Measurements from ENCODE around the gene YIF1A.
"Not testable (repeated sequence)": the region's sequence is repeated elsewhere in the genome, so short reads cannot be mapped to it uniquely, and the experiment has no call there.

YIF1A gene

DNA sequence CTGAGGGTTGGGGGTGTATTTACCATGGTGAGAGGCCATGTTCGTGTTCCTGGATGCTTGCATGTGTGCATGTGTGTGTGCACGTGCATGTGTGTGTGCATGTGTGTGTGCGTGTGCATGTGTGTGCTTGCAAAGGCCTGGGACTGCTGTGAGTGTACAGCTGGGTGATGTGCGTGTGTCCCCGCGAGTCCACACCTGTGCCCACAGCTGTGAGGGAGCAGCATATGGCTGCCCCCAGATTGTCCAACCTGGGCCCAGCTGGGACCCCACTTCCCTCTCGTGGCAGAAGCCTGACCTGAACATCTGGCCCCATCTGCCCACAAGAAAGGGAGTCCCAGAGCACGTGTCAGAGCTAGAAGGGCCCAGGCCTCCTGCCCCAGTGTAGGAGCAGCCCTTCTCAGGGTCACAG is 36.3 kb upstream of the YIF1A start:
- DNase-seq = no peak

DNA sequence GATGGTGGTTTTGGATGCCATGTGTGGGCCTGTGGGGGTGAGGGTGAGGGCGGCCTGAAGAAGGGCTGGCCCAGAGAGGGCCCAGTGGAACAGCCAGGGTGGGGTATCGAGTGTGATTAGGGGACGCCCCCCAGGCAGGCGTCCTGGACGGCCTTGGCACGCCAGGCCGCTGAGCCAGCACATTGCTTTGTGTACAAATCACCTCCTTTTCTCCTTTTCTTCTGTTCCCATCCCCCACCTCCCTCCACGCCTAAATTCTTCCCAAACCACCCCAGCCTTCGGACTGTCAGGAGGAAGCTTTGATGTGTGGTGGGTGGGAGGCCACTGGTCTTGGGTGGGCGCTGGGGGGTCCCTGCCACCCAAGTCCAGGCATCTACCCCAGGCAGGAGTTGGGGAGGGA is 35.7 kb upstream of the YIF1A start:
- DNase-seq = no peak

DNA sequence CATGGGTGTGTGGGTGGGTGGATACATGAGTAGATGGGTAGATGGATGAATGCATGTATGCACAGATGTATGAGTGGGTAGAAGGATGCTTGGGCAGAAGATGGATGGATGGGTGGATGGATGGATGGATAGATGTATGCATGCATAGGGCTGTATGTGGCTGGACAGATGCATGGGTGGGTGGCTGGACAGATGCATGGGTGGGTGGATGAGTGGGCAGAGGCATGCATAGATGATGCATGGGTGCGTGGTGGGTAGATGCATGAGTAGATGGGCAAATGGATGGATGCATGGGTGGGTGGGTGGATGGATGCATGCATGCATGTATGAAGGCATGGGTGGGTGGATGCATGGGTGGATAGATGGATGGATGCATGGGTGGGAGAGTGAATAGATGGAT is 34.7 kb upstream of the YIF1A start:
- DNase-seq = no peak

DNA sequence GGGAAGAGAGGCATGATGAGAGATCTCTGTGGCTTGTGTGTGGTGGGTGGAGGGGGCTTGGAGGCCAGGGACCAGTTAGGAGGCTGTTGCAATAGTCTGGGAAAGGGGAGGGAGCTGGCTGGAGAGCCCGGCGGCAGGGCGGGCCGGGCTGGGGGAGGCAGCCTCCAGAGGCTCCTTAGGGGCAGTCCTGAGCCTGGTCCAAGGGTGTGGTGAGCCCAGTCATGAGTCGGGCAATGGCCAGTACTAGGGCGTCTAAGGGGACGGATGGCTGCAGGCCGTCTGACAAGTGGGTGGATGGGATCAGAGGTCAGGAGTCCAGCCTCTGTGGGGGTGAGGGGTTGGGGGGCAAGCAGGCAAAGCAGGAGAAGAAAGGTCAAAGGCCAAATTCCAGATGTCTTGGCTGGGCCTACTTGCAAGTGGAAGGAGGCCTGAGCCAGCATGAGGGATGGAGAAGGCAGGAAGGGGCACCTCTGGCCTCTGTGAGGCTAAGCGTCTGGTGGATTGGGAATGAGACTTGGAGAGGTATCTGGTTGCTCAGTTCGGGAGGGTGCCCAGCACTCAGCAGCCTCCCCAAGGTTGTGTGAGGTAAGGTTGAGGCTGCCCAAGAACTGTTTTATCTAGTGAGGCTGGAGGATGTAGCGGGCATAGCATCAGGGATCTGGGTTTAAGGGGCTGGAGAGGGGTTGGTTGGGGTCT is 33.9 kb upstream of the YIF1A start:
- no peak for DNase-seq

DNA sequence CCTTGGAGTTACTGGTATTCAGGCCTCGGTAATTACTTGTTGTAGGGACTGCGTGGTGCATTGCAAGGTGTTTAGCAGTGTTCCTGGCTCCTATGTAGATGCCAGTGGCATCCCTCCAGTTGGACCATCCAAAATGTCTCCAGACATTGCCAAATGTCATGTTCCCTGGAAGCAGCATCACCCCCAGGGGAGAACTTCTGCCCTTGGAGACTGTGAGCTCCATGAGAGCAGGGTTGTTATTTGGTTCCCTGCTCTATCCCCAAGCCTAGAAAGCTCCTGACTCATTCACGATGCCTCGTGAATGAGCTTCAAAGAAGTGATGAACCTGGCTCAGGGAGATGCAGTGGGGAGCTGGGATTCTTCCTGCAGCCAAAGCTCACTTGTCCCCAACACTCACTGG is 32.7 kb upstream of the YIF1A start:
- DNase-seq = no peak

DNA sequence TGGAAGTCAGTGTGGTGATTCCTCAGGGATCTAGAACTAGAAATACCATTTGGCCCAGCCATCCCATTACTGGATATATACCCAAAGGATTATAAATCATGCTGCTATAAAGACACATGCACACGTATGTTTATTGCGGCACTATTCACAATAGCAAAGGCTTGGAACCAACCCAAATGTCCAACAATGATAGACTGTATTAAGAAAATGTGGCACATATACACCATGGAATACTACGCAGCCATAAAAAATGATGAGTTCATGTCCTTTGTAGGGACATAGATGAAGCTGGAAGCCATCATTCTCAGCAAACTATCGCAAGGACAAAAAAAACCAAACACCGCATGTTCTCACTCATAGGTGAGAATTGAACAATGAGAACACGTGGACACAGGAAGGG is 31.8 kb upstream of the YIF1A start:
- DNase-seq = not testable (repeated sequence)

DNA sequence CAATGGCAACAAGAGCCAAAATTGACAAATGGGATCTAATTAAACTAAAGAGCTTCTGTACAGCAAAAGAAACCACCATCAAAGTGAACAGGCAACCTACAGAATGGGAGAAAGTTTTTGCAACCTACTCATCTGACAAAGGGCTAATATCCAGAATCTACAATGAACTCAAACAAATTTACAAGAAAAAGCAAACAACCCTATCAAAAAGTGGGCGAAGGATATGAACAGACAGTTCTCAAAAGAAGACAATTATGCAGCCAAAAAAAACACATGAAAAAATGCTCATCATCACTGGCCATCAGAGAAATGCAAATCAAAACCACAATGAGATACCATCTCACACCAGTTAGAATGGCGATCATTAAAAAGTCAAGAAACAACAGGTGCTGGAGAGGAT is 31.3 kb upstream of the YIF1A start:
- not testable (repeated sequence) for DNase-seq

DNA sequence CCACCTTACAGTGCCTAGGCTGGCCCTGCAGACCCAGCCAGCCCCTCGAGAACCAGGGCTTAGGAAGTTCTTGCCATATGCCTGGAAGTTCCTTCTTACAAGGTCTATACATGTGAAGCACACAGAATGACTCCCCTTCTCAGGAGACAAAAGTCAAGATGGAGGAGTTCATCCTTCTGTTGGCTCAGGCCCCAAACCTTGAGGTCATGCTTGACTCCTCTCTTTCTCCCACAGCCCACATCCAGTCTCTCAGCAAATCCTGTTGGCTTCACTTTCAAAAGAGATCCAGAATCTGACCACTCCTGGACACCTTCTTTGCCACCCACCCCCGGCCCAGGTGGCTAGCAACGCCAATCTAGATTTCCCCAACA is 29.6 kb upstream of the YIF1A start:
- DNase-seq = no peak

DNA sequence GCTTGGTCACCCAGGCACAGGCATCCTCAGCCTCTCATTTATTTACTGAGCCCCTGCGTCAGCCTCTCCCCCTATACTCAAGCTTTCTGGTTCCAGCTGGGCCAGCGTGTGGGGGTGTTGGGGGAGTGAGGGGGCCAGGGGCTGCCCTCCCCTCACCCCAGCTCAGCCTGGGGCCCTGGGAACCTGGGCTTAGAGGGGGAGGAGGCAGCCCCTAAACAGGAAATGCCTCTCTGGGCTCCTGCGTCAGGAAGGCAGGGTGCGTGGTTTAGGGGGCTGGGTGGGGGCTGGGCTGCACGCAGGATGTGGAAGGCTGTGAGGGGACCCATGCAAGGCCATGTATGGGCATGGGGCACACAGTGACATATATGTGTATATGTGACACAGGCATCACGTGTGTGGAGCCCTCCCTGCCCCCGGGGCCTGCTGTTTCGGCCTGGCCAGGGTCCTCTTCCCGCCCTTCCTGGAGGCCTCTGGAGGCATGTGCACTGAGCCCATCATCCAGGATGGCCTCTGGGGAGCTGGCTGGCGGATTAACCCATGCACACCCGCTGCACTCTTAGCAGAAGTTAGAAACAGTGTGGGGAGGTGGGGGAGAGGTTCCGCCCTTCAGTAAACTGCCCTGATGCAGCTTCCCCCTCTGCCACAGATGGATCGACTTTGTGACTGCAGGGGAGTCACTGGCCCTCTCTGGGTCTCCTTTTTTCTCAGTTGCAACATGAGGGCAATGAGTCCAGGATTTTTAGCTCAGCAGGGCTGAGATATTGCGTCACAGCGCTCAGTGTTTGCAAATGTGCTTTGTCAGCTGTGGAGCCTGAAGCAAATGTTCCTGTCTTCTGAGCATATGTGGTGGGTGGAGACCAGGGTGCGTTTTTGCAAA is 29.0 kb upstream of the YIF1A start:
- DNase-seq = no peak

DNA sequence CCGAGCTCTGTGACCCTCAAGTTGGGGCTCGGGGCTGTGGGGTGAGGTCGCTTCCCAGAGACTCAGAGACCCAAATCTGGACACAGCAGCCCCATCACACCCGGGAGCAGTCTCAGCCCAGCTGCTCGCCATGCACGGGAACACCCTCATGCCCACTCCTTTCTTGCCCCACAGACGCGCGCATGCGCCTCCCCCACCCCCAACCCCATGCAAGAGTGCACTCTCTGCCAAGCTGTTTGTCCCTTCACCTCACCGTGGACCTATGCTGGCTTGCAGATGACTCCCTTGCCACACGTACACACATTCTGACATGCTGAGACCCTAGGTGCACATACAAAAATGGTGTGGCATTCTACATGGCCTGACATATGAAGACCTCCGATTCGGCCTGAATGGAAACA is 28.4 kb upstream of the YIF1A start:
- DNase-seq = no peak

DNA sequence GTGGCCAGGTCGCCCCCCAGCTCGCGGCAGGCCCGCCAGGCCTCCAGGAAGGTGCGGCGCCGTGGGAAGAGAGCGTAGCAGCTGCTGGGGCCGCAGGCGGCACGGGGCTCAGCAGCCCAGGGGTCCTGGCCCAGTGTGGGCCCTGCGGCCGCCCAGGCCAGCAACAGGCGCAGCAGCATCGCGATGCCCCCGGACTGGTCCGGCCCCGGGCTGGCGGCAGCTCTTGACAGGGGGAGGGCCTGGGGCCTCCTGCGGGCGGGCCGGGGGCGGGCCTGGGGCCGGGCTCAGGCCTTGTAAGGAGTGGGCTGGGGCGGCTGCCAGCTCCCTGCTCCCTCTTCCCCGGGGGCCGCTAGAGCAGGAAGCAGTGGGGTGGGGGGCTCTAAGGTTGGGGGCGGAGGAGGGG is 27.9 kb upstream of the YIF1A start, which contains the start of gene CD248:
CD248 (minus strand) TSS at position 196 of the 403 bp plus-strand sequence; CDS start at position 179, 17 bp downstream.
- no peak for DNase-seq

DNA sequence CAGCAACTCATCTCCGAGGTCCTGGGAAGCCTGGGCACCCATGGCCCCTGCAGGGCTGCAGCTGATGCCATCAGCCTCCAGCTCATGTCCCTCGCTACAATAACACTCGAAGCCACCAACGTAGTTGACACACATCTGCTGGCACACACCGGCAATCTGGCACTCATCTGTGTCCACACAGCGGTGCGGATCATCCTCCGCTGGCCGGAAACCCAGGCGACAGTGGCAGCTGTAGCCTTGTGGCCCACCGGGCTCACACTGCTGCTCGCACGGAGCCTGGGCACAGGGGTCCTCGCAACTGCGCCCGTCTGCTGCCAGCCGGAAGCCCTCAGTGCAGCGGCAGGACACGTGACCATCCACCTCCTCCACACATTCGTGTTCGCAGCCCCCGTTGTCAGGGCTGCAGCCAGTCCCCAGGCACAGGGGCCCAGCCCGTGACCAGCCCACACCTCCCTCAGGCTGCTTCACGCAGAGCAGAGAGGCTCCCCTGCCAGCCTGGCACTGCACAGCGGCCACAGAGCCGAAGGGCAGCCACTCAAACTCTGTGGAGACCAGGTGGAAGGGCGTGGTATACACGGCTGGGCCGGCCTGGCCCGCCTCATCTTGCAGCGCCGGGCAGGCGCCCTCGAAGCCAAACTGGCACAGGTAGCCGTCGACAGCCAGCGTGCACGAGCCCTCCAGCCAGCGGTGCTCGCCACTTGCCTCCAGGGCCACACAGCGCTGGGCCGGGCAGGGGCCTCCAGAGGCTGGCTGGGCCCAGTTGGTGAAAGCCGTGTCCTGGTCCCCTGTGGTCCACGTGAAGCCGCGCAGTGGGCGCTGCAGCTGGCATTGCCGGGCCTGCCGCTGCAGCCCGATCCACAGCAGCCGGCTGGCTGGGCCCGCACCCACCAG is 27.2 kb upstream of the YIF1A start:
- DNase-seq = no peak

DNA sequence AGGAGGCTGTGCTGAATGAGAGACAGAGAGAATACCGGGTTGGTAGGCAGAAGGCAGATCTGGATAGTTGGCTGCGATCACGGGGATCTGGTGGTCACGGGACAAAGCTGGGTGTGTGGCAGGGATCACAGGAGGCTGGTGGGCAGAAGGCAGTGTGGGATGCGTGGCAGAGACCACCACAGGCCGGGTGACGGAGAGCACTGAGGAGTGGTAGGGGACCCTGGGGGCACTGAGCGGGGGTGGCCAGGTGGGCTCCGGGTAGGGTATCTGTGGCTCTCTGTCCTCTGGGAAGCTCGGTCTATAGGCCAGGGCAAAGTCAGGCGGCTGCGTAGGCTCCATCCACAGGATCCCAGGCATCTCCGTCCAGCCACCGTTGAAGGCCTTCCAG is 26.5 kb upstream of the YIF1A start:
- DNase-seq = no peak

DNA sequence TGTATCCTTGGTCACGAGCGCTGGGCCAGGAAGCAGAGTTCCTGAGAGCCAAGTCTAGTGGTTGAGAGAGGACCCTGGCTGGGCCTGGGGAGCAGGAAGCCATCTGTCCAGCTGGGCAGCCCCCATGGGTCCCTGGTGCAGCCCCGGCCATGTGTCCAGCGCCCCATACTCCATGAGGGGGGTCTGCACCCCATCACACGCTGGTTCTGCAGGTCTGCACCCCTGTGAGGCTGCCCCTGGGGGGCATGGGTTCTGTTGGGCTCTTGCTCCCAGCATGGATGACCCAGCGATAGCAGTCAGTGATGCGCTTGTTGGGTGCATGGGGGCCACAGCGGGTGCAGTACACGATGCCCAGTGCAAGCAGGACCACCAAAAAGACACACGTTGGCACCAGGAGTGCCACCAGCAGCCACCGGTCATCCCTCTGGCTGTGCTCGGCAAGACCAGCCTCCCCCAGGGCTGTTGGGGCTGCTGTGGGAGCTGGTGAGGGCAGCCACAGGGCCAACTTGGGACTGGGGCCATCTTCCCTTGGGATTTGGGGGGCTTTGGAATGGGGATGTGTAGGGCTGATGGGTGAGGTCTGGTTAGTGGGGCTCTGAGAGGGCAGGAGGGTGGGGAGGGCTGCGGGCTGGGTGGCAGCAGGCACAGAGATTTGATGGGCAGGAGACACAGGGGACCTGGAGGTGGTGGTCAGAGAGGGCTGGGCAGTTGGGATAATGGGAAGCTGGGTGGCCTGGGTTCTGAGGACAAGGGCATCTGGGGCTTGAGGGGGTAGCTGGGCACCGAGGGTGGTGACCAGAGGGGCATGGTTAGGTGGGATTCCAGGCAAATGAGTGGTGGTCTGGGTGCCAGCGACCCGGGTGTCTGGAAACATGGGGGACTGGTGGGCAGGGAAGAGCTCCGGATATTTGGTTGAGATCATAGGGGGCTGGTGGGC is 25.9 kb upstream of the YIF1A start:
- no peak for DNase-seq

DNA sequence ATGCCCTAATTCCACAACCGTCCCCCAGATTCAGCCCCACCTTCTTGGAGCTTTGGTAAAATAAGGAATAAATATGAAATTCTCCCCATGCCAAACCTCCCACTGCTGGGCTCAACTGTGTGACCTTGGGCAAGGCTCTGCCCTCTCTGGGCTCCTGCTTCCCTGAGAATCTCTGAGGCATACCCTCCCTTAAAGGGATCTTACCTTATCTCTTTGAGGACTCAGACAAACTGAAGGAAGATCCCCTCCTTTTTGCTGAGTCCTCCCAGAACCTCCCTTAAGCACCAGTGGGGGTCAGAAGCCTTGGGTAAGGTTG is 25.2 kb upstream of the YIF1A start:
- no peak for DNase-seq

DNA sequence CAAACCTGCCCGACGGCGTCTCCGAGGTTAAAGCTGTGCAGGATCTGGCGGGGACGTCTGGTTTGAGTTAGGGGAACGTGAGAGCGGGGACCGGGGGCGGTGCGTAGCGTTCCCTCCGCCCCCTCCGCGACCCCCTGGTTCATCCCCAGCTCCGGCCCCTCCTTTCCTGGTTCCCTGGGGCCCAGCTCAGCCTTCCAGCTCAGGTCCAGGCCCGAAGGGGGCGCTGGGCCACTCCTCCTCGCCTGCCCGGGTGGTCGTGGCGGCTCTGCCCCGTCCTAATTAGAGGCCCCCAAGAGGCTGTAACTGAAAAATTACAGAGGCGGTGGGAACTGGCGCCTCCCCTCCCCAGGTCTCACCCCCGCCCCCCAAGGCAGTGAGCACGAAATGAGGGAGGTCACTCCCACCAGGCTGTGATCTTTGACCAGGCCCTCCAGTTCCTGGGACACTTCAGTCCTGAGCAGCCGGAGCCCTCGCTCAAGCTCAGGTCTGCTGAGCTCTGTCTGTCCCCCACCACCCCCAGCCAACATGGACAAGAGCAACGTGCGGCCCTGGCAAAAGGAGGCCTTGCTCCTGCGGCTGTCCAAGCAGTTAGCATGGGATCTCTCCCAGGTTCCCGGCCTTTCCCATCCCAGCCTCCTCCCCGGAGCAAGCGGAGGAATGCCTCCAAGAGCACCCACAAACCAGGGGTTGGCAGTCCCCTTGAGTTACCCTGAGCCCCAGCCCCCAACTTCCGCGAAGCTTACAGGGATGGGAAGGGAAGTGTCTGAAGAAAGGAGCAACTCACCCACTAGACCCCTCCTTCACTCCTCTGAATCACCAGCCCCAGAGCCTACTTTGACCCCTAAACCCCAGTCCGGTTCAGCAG is 24.6 kb upstream of the YIF1A start:
- no peak for DNase-seq

DNA sequence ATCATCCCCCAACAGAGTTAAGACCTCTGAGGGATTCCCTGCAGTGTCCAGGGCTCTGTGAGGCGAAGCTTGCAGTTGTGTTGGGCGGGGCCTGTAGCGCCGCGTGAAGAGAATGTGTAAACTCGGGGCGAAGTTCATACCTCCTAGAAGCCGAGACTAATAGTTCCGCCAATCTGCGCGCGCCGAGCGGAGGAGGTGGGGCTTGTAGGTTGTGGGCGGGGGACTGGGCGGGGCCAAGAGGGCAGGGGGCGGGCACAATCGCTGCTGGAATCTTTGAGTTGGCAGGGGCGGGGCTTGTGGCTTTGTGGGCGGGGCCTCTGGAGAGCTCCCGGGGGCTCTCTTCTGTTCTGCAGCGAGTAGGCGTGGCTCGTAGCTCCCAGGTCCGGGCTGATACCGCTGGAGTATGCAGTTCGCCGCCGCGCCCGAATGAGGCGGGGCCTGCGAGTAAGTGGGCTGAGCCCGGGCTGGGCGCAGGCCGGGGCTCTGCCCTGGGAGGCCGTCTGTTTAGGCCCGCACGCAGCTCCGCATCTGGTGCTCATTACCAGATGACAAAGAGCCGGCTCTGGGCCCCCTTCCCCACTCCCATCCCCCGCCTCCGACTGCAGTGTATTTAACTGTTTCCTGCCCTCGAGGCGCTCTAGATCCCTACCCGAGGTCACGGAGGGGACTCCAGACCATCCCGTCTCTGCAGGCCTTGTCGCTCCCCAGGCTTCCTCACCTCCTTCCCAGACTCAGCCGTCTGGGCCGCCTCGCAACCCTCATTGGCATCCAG is 23.8 kb upstream of the YIF1A start:
- peak; percentile 99 for DNase-seq

DNA sequence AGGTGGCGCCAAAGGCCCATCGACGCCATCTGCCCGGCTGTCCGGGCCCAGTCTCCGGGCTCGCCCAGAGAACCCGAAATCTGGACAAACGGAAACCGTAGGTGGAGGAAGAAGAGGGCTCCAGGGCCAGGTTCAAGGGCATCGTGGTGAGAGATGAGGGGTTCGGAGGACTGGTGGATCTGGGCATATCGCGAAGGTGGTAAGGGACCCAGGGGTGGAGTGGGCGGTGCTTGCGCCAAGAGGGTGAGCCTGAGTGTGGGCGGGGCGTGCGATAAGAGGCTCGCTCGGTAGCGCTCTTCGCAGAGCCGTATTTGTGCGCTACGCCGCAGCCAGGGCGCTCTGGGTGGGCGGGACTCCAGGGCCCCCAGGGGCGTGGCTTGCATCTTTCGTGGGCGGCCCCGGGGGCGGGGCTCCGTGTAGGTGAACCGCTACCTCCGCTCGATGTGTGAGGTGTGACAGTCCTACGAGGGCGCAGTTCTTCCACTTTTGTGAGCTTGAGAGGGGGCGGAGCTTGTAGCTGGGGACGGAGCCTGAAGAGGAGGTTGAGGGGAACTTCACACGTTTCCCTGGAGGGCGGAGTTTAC is 23.1 kb upstream of the YIF1A start:
- peak; percentile 87 for DNase-seq

DNA sequence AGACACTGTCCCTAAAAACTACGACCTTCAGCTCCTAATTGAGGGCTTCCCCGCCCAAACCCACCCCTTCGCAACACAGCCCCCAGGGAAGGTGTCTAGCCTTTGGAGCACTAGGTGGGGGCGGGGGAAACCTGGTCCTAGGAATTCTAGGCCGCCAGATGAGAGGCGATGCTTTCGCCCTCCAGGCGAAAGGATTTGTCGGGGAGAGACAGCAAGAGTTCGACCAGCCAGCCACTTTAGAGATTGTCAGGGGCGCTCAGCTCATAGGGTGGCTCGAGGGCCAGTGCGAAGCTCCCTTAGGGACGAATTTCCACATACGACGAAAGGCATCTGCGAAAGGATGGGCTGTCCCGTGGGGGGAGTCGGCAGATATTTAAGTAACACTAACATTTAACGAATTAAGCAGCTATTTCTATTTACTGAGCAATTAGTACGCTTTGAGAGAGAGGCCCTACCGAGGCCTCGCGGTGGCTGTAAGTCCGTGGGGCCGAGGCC is 22.6 kb upstream of the YIF1A start:
- no peak for DNase-seq

Data from amniotic stem cell (primary cell).